IPS-NIHi11 (cell line): ENCODE results near the gene TFAP2A.

ENCODE experiments used
- DNase-seq: peaks from one replicate; pipeline ENCODE4 v3.0.0; 2012; ENCODE audit warnings: mixed read lengths, low spot score

TFAP2A gene

DNA sequence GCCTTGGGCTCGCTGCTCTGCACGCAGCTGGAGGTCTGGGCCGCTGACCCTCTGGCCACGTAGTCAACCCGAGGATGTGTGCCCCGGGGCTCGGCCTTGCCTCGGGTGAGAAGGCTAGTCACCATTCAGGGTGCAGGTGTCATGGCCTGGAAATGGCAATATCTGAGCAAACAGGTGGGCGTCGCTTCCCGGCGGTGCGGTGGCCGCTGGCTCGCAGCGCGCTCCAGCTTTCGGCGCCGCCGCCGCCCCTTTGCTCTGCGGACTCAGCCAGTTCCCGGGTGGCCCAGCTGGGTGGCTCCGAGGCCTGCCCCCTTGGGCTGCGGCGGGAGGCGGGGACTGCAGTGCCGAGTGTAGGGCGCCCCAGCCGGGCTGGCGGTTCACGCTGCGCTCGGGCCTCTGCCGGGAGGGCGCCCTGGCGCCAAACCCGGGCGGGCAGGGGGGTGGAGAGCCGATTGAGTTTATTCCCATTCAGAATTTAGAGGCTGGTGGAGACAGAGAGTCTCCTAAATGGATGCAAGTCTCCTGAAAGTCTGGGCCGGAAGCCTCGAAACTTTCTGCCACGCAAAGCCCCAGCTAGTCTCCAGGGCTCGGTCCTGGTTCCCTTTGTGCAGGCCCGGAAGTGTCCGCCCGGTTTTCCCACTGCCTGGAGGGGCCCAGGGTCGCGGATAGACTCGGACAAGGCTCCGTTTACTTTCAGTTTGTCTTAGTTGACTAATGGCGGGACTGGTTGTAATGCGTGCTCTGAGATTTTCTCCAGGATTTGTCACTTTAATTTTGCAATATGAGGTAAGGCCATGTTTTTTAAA is 11.3 kb upstream of the TFAP2A start:
- no peak for DNase-seq

DNA sequence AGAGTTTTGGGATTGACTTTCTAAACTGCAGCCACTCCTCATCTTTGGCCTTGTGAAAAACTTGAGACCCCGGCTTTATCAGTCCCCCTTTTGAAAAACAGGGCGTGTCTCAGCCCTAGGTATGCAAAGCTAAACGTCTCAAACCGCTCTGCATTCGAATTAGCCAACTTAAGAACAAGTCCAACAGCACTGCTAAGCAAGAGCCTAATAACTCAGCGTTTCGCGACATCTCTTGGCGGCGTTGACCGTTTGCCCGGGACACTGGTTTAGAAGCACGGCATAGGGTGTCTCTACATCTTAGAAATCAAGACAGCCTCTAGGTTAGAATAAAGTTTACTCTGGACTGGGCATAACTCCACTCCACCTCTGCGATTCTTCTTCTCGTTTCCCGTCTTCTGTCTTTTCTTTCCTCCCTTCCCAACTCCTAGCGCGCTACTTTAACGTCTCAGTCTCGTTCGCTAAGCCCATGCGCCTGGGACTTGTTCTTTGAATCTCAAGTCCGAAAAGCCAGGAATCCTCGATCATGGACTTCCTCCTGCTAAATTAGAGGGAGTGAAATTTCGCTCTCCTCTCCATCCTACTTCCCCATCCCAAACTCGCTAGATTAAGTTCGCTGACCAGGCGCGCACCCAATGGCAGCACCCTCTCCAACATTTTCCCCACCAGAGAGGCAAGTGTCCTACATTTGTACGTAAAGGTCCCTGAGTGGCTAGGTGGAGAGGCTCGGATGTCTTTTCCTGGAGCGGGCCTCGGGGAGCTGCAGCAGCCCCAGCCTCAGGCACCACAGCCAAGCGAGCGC is 10.5 kb upstream of the TFAP2A start:
- no peak for DNase-seq

DNA sequence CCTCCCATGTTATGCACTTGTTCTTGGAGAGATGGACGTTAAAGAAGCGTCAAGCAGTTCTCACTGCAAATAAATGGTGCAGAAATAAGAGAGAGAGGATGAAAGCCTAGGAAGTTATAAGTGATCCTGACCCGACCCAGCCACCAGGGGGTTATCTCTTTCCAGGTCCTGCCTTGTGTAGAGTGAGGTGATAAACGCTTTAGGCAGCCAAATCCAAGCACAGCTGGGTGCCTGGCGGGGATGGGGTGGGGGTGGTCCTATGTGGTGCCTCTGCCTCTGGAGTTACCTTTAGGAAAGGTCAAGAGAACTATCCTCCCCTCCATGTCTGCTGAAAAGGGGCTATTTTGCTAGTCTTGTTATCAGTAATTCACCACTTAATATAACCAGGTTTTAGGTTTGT is 9.2 kb upstream of the TFAP2A start:
- DNase-seq = no peak

DNA sequence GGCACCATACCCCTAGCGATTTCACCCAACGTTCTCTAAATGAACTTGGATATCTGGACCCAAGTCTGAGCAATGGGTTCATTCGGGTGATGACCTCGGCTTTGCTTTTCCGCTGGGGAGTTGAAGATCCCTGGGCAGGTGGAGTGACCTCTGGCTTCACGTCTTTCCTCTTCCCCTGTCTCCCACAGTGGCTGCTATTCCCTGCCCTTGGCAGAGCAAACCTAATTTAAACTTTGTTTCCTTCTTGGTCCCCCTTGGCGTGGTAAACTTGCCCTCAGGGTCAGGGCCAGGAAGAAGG is 7.8 kb upstream of the TFAP2A start:
- no peak for DNase-seq

DNA sequence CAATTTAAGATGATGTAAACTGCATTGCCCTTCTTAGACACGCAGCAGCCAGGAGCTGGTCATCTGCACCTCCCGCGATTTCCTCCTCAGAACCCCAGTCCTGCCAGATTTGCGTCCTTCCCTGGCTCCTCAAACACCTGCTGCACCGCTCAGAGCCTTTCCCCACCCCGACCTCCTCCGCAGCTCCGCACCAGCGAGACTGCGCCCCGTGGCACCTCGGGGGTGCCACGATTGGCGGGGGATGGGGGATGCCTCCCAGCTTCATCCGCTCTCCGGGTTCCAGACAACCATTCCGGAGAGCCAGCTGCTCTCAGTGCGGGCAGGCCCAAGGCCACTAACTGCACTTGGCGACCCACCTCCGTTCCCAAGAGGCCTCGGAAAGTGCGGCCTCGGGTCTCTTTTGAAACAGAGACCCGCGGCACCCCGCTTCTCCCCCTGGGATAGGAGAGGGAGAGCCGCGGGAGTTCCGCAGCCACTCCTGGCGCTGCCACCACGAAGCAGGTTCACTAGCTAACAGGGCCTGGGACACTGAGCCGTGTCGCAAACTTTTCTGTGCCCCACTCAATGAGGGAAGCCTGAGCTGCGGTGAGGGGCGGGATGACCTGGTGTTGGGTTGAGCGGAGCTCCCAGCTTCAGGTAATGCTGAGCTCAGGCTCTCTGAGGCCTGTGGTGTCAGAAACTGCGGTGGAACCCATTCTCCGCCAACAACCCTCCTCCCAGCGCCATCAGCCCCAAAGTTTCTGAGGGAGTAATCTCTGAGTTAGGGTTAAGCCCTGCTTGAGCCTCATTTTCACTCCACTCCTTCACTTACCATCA is 7.3 kb upstream of the TFAP2A start:
- DNase-seq = no peak

DNA sequence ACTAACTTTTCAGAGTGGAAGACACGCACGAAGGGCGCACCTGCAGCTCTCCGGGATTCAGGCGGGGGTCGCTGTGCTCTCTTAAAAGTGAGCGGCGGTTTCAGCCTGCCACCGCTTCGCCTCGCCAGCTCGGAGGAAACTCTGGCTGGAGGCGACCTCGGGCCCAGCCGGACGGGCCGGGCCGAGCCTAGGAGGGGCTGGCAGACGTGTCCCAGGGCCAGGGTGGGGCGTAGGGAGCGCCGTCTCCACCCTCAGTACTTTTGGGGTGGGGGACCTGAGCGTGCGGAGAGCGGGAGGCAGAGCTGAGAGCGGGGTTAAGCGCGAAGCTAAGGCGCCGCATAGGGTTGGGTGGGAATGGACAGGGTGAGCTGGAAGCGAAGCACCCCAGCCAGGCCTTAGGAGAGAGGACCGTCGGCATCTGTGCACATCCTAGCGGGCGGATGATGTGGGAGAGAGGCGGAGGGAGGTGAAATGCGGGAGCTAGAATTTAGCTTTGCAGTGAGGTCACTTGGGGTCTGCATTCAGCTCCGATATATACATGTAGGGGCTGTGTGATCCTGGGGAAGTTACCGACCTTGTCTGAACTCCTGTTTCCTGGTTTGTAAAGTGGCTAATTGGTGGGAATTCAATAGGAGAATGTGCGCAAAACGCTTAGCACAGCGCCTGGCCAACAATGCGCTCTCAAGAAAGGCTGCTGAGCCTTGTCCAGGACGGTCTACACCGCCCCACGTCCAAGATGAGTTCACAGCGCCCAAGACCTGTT is 6.5 kb upstream of the TFAP2A start:
- no peak for DNase-seq

DNA sequence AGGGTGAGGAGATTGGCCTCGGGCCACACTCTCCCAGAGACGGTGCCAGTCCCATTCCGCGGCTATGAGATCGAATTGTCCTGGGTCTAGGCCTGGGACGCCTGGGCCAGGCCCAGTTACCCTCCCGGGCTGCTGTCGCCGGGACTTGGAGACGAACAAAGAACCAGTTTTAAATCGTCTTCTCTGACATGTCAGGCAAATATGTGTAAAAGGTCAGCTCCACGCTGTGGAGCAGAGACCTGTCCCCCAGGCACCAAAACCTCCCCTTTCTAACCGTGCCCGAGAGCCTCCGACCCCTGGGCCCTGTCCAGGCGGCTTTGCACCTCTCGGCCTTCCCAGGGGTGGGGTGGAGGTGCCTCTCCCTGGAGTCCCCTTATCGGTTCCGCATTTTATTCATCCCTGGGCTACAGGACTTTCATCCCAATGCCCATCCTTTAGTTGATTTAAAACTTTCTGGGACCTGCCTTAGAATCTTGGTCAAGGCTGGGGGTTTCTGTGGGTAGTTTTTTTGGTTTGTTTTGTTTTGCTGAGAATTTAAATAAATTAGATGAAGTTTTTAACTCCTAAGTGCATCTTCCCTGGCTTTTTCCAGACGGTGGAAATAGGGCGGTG is 5.8 kb upstream of the TFAP2A start:
- no peak for DNase-seq

DNA sequence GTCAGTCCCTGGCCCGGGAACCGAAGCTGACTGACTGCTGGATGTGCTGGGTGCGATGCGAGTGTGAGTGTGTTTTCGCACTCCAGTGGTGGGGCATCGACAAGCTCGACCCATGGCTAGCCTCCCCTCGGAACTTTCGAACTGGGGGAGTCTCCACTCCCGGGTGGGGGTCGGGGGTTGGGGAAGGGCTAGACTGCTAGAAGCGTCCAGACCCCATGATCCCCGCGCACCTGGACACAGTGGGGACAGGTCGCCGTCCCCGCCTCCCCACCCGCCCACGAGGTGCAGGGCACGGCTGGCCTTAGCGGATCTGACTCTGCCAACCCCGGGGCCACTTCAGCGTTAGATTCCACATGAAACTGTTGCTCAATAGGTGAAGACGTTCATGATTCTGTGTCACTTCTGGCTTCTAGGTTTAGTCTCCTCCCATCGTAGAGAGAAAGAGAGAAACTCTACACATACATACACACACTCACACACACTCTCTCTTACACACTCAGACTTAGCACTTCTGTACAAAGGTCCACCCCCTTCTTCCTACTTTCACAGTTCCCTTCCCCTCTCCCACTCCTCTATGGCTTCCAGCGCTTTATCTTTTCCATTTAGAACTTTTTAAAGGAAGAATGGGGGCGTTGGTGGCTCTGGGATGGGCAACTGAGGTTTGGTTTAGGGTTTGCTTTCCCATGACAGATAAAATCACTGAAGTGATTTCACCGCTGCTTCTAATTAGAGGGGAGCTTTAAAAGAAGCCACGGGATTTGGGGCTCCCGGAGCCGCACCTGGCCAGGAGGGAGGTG is 5.1 kb upstream of the TFAP2A start:
- no peak for DNase-seq

DNA sequence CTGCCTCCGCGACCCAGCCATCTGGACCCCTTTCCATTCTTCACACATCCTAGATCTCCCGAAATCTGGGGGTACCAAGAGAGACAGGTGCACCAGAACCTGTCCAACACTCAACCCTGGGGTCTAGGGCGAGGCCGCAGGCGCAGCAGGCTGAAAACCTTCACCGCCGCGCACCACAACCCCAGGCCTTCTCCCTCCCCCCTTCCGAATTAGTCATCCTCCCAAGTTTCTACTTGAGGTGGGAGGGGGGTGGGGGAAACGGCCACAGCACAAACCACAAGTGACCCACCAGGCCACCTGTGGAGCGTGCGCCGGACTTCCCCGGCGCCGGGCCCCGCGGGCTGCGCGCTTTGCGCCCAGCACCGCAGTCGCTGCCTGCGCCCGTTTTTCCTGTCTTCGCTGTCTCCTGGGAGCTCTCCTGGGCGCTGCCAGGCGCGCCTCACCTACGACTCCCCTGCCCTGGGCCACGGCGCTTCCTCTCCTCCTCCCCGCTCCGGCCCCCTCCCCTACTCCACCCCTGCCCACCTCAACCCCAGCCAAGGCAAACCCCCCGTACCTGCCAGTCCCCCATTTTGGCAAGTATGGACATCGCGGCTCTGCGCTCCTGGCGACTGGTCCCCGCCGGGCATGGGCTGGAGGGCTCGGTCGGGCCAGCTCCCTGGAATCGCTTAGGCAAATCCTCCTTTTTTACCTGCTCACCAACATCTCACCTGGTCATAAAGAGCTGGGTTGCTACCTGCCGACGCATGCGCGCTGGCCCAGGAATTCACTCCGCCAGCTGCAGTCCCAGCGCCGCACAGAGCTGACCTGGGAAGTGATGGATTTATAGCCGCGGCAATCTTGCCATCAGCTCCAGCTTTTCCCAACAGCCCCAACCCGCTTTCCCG is 4.2 kb upstream of the TFAP2A start:
- DNase-seq = peak; percentile 62

DNA sequence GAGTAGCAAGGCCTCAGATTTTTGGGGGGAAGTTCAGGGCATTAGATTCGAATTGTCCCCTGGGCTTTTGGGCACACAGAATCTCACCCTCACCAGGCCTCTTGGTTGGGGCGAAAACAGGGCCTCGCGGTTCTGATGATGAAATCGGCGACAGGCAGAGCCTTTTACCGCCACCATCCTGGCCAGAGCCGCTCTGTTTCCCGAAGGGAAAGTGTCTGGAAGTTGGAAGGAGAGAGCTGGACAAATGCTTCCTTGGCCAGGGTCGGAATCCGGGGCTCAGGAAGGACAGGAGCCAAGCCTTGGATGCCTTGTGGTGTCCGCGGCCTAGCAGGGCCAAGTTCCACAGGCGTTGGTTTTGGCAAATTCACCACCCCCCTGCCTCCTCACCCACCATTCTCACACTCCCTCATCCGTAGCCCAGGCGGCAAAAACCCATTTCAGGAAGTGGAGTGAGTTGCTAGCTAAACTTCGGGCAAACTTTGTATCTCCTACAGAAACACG is 3.5 kb upstream of the TFAP2A start:
- DNase-seq = no peak

DNA sequence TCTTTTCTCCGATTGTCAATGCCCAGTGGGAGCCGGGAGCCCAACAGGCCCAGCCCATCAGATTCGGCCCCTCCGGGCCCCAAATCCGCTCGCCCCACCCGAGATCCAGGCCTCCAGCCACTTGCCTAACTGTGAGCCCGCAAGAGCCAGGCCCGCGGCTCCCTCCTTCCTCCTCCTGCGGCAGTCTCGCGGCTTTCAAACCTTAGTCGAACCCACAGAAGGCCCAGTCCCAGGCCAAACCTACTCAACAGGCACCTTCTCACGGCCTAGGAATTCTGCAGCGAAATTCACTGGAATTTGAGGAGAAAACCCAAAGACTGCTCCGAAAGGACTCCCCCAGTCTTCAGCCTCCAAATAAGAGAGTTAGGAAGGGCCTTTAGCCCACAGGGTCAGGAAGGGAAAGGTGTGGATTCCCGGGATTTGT is 2.8 kb upstream of the TFAP2A start:
- no peak for DNase-seq

DNA sequence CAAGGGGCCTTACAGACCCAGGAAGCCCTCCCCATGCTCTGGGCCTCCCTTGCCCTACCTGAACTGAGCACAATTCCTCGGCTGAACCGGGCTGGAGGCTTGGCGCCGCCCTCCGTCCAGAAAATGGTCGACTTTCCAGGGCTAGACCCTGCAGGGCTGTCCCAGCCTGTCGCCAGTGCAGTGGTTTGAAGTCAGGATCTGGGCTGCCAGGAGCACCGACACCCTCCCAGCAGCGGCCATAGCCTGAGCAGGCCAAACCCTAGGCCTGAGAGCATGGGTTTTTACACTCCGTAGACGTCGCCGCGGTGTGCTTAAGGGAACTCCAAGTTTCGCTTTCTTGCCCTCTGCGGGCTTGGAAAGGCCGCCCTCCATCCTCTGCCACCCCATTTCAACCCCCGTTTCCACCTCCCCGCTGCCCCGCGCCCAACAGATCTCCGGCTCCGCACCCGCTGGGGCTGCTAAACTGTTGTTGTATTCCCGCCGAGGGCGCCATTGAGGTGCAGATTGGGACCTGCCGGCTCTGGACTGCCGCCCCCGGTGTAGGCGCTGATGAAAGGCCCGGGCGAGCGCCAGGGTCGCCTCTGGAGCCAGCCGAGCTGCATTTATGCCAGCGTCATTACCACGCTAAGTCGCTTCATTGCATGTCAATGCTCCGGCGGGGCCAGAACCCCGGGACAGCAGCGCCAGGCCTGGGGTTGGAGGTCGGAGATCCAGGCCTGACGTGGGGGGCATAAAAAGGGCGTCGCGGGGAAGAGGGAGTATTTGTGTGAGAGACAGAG is 2.2 kb upstream of the TFAP2A start:
- peak; percentile 68 for DNase-seq

DNA sequence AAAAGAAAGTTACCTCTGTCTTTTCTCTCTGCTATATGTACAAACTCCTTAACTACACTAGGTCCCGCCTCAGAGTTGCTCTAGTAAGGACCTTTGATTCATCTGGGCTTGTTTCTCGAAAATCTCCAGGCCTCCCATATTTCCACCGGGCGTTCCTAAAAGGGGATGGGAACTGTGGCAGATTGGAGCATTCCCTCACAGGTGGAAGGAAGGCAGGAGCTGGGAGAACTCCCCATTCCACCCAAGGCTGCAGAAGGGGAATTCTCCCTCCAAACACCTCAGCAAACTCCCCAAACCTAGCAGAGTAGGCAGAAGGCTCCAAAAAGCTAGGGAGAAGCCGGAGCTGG is 1.6 kb upstream of the TFAP2A start:
- no peak for DNase-seq

DNA sequence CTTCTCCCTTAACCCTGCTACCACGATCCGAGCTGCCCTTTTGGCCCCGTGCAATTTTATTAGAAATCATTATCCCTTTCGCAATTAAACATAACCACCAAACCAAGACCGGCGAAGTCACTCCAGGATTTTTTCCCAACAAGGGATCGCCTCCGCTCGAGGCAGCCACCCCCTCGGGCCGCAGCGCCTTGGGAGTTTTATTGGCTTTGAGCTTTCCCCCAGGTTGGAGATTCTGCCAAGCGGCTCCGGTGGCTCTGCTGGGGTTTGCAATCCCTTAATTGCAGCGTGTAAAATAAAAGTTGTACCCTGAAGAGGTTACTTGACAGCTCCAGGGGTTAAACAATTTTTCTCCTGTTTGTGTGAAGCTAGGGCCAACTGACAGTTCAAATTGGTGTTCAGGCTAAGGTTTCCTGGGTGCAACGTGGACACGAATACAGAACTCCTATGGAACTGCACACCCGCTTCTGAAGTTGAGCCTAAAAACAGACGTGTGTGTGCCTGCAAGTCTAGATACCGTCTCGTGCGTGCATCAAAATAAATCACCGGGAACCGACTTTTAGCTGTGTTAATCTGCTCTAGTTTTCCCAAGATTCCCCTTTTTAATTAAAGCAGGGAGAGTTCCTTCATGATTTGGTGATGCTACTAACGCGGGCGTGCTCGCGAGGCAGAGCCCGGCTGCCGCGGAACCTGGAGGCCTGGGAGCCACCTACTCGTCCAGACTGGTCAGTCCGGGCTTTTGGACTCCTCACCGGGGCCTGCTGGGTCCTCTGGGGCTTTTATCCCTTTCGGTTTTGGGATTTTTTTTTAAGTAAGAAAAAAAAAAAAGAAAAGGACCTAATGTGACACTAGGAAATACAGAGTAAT is 975 bp upstream of the TFAP2A start:
- no peak for DNase-seq

DNA sequence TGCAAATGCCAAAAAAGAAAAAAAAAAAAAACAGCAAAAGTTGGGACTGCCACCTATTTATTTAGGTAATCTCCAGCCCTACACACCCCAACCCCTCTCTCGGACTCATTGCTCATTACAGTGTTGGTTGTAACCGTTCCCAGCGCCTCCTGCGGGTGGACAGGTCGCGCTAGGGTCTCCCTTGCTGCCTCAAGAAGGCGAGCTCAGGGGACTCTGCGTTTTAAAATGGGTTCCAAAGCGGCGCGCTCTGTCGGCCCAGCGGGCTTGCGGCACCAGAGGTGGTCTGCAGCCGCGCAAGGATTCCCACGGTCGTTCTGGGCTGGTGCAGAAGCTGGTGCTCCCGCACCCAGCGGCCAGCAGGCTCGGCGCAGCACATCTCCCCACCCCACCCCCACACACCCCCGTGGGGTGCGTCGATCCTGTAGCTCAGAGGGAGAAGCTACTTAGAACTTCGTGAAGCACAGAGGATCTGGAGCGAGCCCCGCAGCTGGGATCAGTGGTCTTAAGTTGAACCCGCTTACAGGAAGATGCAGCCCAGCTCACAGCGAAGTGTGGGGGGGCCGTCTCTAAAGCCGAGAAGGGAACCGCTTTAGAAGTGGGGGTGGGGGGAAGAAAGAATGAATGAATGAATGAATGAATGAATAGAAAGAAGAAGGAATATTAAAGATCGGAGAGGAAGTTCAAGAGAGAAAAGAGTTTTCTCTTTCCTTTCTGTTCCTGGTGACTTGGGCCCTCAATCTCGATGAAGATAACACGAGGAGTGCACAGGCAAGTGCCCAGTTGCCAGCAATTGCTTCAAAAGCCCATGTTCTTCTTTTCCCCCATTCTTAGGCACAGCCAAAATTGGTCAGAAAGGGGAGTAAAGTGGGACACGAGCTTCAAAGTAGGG is 780 bp downstream of the TFAP2A start:
- DNase-seq = no peak

DNA sequence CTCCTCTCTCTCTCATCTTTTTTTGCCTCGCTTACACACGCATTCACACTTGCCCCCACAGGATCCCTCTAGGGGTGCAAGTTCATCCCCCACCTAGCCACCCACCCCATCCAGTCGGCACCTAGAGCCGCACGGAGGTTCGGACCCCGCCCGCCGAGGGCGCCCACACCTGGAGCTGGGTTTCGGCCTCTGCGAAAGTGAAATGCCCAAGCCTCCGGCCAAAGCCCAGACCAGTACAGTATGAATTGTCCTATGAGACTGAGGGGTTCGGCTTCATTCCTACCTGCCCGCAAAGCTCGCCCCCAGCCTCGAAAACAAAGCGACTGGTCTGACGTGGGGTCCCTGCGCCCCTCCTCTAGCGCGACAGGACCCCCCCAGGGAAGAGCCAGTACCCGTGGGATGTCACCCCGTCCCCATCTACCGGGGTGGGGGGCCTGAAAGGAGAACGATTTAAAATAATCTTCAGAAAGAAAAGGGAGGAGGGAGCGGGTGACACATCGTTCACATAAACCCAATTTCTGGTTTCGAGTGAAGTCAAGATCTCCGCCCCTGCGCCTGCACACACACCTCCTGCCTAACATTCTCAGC is 1.5 kb downstream of the TFAP2A start:
- no peak for DNase-seq
